GM19025 (cell line): Measurements from ENCODE around the gene BCDIN3D.
"Not testable (repeated sequence)": the region's sequence is repeated elsewhere in the genome, so short reads cannot be mapped to it uniquely, and the experiment has no call there.

ENCODE experiments used
- ATAC-seq: cut with Tn5 transposase; IDR thresholded peaks from one replicate; pipeline ENCODE4 v1.9.1; 2021; ENCODE audit warnings: mild to moderate bottlenecking, low read depth, moderate library complexity; ENCODE audit not compliant: unreplicated experiment

Gene BCDIN3D

GRCh38 chr12:49863946-49864797 lies 21.3 kb upstream of the BCDIN3D start:
- ATAC-seq = no peak

- not testable (repeated sequence) for ATAC-seq
These were observed 18.0 kb upstream of the BCDIN3D start for GRCh38 chr12:49860921-49861320.

- not testable (repeated sequence) for ATAC-seq
These were observed 13.0 kb upstream of the BCDIN3D start for GRCh38 chr12:49855890-49856289.

- ATAC-seq = no peak
These were observed 12.1 kb upstream of the BCDIN3D start for GRCh38 chr12:49854976-49855375.

GRCh38 chr12:49853671-49854070 lies 10.8 kb upstream of the BCDIN3D start:
- no peak for ATAC-seq

- ATAC-seq = no peak
These were observed 4.3 kb upstream of the BCDIN3D start for GRCh38 chr12:49847161-49847560.

- no peak for ATAC-seq
These were observed 3.1 kb upstream of the BCDIN3D start for GRCh38 chr12:49846032-49846431.

- ATAC-seq = no peak
These were observed 1.1 kb upstream of the BCDIN3D start for GRCh38 chr12:49843876-49844437.

GRCh38 chr12:49843411-49843810 lies 505 bp upstream of the BCDIN3D start:
- no peak for ATAC-seq

GRCh38 chr12:49838973-49839633 lies 3.8 kb downstream of the BCDIN3D start:
- no peak for ATAC-seq

GRCh38 chr12:49832836-49833421 lies 10.0 kb downstream of the BCDIN3D start:
- no peak for ATAC-seq

GRCh38 chr12:49831717-49832116 lies 11.2 kb downstream of the BCDIN3D start:
- ATAC-seq = no peak

- peak; percentile 88 for ATAC-seq
These were observed 14.5 kb downstream of the BCDIN3D start, which contains the start of gene NCKAP5L for GRCh38 chr12:49828133-49829091. Gene NCKAP5L (minus strand): TSS chr12:49828413. CDS start chr12:49804044, 24,369 bp downstream.

GRCh38 chr12:49827401-49828099 lies 15.4 kb downstream of the BCDIN3D start:
- ATAC-seq = no peak

- no peak for ATAC-seq
These were observed 15.9 kb downstream of the BCDIN3D start for GRCh38 chr12:49827051-49827400.

- no peak for ATAC-seq
These were observed 16.9 kb downstream of the BCDIN3D start for GRCh38 chr12:49825971-49826421.

GRCh38 chr12:49825360-49825970 lies 17.4 kb downstream of the BCDIN3D start:
- no peak for ATAC-seq

GRCh38 chr12:49824895-49825294 lies 18.0 kb downstream of the BCDIN3D start:
- no peak for ATAC-seq

- no peak for ATAC-seq
These were observed 18.5 kb downstream of the BCDIN3D start for GRCh38 chr12:49824416-49824815.
